Peyer's patch (tissue), 4 donors: ENCODE measurements around the gene RIPK4. TPM values are rescaled to one million over a fixed set of nuclear protein-coding genes. Genes with fewer than 3 reads are reported as not detected.
A peak's percentile ranks its signal among the peaks of the same experiment; 100 is the strongest.

Experiments
- DNase-seq, 3 donors: peaks; one replicate each; pipeline ENCODE4 v3.0.0-alpha.2; 2017 to 2019
- H3K27ac ChIP-seq, 4 donors: fragments of 200-600 bp; sonication (generic); one replicate each; pipeline ENCODE4 v1.5.1; 2016 to 2019
- H3K27me3 ChIP-seq, 2 donors: fragments of 200-600 bp; sonication (generic); one replicate each; pipeline ENCODE4 v1.5.1; 2019
- H3K36me3 ChIP-seq, 3 donors: fragments of 200-600 bp; sonication (generic); one replicate each; pipeline ENCODE4 v1.5.1; 2016 to 2019
- H3K4me1 ChIP-seq, 4 donors: fragments of 200-600 bp; sonication (generic); one replicate each; pipeline ENCODE4 v1.5.1; 2016 to 2019
- H3K4me3 ChIP-seq, 4 donors: fragments of 200-600 bp; sonication (generic); 1 replicate in 3 of 4; 2 replicates in 1 of 4; pipeline ENCODE4 v1.5.1; 2016 to 2019; ENCODE audit warnings: mild to moderate bottlenecking in 1 of 4
- H3K9me3 ChIP-seq, 4 donors: fragments of 200-600 bp; sonication (generic); one replicate each; pipeline ENCODE4 v1.5.1; 2016 to 2019; ENCODE audit warnings: mild to moderate bottlenecking in 1 of 4
- POLR2A ChIP-seq, 2 donors: fragments of 450-650 bp; IDR thresholded peaks; one replicate each; pipeline ENCODE4 v1.5.1; 2017; ENCODE audit warnings: antibody characterized with exemption in 2 of 2, mild to moderate bottlenecking in 2 of 2, moderate library complexity in 2 of 2
- total RNA-seq, 4 donors: library from RNA; depleted of rRNA; stranded (reverse); fragments of >200 nt; gene quantifications; one replicate each; pipeline ENCODE4 v1.1.0, GENCODE V29; 2016
- TF ChIP-seq, protein P1 (sequence below), 6 experiments: fragments of 450-650 bp in 4 of 6; fragments of 200-600 bp in 2 of 6; sonication (generic) in 1 of 6; IDR thresholded peaks; one replicate each; pipeline ENCODE4 v1.5.1; 2017 to 2019; ENCODE audit warnings: antibody characterized with exemption in 6 of 6, mild to moderate bottlenecking in 3 of 6, moderate library complexity in 1 of 6

Gene RIPK4
- total RNA-seq, 4 donors from 2014 or later: 5.0 to 62.5 (median 31.3) TPM

DNA sequence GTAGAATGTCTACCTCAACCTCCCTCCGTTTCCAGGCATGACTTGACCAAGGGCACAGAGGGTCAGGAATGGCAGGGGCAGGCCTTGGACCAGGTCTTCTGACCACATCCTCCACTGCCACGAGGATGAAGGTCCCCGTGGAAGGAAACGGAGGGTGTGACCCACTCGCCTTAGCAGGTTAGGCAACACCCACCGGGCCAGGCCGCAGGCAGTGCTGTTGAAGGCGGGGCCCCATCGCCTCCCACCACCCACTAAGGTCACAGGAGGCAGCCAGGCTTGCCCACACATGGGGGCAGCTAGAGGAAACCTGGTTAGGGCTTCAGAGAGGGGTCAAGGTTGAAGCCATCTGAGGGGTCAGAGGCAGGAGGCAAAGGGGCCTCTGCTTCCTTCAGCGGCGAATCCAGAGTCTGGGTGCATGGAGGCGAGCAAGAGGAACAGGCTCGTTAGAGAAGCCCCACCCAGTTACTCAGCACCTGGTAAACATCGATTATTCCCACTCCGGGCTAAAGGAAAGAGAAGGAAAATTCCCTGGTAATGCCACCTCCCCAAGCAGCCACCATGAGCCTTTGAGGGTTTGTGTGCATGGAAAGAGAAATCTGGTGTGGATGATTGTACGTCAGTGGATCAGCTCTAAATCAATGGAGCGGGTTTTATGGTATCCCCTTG, 37.0 kb downstream of the RIPK4 start:
- Histone ChIP-seq H3K4me1 (no peaks in the 10 kb centered on the region), H3K27ac (no peak overlapping the region), H3K36me3 (no peaks in the 10 kb centered on the region), H3K4me3 (no peak overlapping the region), H3K9me3 (no peaks in the 10 kb centered on the region), H3K27me3 (no peaks in the 10 kb centered on the region)
- DNase-seq: peak in 1 of 3 donors; percentile 44
- TF ChIP-seq, protein P1, sequence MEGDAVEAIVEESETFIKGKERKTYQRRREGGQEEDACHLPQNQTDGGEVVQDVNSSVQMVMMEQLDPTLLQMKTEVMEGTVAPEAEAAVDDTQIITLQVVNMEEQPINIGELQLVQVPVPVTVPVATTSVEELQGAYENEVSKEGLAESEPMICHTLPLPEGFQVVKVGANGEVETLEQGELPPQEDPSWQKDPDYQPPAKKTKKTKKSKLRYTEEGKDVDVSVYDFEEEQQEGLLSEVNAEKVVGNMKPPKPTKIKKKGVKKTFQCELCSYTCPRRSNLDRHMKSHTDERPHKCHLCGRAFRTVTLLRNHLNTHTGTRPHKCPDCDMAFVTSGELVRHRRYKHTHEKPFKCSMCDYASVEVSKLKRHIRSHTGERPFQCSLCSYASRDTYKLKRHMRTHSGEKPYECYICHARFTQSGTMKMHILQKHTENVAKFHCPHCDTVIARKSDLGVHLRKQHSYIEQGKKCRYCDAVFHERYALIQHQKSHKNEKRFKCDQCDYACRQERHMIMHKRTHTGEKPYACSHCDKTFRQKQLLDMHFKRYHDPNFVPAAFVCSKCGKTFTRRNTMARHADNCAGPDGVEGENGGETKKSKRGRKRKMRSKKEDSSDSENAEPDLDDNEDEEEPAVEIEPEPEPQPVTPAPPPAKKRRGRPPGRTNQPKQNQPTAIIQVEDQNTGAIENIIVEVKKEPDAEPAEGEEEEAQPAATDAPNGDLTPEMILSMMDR (IDR thresholded peaks at IDR 0.05): no peak
- TF ChIP-seq POLR2A (IDR thresholded peaks at IDR 0.05): no peak

DNA sequence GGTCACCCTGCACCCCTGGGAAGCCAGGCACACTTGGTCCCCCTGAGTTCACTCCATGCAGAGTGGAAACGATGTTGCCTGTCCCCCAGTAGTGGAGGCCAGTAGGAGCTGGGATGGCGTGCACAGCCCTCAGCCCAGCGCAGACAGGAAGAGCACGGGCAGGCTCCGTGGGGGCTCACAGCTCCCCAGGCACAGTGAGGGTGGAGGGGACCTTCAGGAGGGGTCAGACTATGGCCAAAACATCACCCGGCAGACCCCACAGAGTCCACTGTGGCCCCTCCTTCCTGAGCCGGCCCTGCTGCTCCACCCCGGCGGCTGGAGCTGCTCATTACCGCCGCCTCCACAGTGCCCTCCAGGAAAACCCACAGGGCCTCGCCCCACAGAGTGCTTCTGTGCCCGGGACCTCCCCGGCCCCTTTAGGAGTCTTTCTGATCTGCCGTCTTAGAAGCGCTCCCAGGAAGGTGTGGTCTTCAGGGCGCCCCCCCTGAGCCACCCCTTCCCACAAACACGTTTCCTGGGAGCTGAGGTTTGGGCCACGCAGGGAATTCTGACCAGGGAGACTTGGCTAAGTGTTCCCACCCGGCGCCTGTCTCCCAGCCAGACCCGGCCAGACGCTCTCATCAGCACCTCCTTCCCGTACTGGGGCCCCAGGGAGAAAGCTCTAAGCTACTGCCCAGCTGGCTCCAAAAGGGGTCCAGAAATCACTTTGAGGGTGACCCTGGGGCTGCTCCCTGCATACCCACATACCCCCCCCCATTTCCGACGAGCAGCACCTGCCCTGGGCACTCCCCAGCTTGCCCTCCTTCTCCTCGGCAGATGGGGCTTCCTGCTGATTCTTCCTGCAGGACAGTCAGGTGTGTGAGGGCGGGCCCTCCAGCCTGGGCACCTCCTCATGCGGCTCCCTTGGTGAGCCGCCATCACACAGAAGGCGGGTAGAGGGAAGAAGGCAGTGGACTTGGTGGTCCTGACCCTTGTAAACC, 38.8 kb downstream of the RIPK4 start:
- peak in 1 of 3 donors; percentile 32 for DNase-seq
- Histone ChIP-seq H3K4me1 (no peaks in the 10 kb centered on the region), H3K4me3 (no peak overlapping the region), H3K36me3 (no peaks in the 10 kb centered on the region), H3K27me3 (no peaks in the 10 kb centered on the region), H3K9me3 (no peaks in the 10 kb centered on the region), H3K27ac (no peak overlapping the region)
- TF ChIP-seq POLR2A (IDR thresholded peaks at IDR 0.05): no peak
- TF ChIP-seq, protein P1 (IDR thresholded peaks at IDR 0.05): no peak

DNA sequence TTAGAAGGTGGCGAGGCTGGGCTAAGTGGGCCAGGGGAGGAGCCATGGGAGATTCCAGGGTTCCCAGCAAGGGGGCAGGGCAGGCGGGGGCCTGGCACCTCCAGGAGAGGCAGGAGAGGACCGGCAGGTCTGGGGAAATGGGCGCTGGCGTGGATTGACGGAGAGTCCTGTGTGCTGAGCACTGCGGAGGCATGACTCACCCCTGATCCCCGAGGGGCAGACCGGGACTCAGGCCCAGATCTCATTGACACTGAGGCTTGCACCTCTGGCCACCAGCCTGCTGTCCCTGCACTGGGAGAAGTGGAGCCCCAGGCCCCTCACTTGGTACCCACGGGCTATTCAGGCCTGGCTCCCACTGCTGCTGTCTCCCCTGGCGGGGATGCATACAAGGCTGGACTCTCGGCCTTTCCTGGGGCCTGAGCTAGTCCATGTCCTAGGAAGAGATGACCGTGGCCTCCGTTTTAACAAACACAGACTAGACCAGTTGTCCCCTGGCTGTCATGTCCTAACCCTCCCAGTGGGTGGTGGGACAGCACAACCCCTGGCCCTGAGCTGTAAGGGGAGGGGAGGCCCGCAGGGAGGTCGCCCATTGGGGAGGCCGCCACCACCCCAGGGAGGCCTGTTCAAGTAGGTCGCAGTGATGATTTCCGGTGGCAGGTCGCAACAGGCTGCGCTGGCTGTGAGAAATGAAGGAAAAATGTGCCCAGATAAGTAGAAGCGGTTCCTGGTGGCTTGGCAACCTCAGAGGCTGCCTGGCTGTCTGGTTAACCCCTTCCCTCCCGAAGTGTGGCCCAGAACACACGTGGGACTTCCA, 39.7 kb downstream of the RIPK4 start:
- Histone ChIP-seq H3K36me3 (no peaks in the 10 kb centered on the region), H3K4me3 (no peak overlapping the region), H3K27me3 (no peaks in the 10 kb centered on the region), H3K27ac (no peak overlapping the region), H3K9me3 (no peaks in the 10 kb centered on the region), H3K4me1 (no peaks in the 10 kb centered on the region)
- TF ChIP-seq POLR2A (IDR thresholded peaks at IDR 0.05): no peak
- TF ChIP-seq, protein P1 (IDR thresholded peaks at IDR 0.05): no peak
- DNase-seq: peak in 1 of 3 donors; percentile 45

DNA sequence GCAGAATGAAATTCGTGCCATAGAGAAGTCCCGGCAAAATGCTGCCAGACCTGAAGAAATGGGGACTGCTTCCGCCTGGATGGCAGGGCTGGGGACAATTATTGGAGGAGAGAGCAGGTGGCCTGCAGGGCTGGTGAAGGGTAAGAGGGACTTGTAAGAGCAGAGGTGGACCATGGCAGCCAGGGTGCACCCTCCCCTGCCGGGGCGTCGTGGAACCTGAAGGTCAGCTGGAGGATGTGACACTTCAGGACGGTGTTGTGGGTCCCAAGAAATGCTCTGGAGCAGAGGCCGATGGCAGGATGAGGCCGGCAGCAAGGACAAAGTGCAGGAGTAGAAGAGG, 40.3 kb downstream of the RIPK4 start:
- Histone ChIP-seq H3K27ac (no peak overlapping the region), H3K4me3 (no peak overlapping the region), H3K9me3 (no peaks in the 10 kb centered on the region), H3K36me3 (no peaks in the 10 kb centered on the region), H3K4me1 (no peaks in the 10 kb centered on the region), H3K27me3 (no peaks in the 10 kb centered on the region)
- DNase-seq: no peak
- no peak for TF ChIP-seq POLR2A (IDR thresholded peaks at IDR 0.05)
- TF ChIP-seq, protein P1 (IDR thresholded peaks at IDR 0.05): no peak

DNA sequence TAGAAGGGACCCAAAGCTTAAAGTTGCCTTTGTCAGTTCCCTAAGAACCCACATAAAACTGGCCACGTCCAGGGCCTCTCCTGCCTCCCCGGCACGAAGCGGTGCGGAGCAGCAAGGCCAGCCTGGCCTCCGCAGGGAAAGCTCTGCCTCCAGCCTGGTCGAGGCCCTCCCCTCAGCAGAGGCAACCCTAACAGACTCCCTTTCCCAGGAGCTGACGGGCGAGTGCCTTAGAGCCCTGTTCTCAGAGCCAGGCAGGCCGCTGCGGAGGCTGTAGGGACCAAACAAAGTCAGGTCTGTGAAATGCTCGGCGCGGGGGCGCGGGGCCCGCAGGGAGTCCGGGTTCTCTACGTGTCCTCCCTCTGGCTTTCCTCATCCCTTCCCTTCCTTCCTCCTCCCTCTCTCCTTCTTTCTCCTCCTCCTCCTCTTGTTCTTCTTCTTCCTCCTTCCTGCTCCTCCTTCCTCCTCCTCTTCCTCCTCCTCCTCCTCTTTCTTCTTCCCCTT, 40.7 kb downstream of the RIPK4 start:
- no peaks in the 10 kb centered on the region for H3K9me3 ChIP-seq
- peak overlapping the region in 1 of 4 donors; percentile 3 for H3K4me3 ChIP-seq
- no peaks in the 10 kb centered on the region for H3K4me1 ChIP-seq
- H3K27ac ChIP-seq: no peak overlapping the region
- no peak for DNase-seq
- H3K27me3 ChIP-seq: no peaks in the 10 kb centered on the region
- TF ChIP-seq POLR2A (IDR thresholded peaks at IDR 0.05): no peak
- TF ChIP-seq, protein P1 (IDR thresholded peaks at IDR 0.05): no peak
- H3K36me3 ChIP-seq: no peaks in the 10 kb centered on the region
